Stimulated activated naive B cell treated with anti-CD40 and anti-IgM and Interleukin-4, amounts not matched to agents 10 μg/mL and 1 μg/mL and 100 μg/mL, for 72 hours (primary cell): ENCODE data around the gene BCDIN3D.
"Not testable (repeated sequence)": the region's sequence is repeated elsewhere in the genome, so short reads cannot be mapped to it uniquely, and the experiment has no call there.

Experiments used
- ATAC-seq, 2 donors: fragments of 150-1000 bp; cut with Tn5 transposase; replicated peaks; 2 replicates each; pipeline ENCODE4 v1.10.0; 2021; ENCODE audit warnings: moderate library complexity in 1 of 2
- DNase-seq: peaks from one replicate; pipeline ENCODE4 v3.0.0; 2021
- H3K27ac Mint-ChIP-seq: one replicate; pipeline ENCODE4 v1.8.0; 2022; ENCODE audit warnings: mild to moderate bottlenecking, mixed read lengths
- H3K27me3 Mint-ChIP-seq, 2 donors: one replicate each; pipeline ENCODE4 v1.8.0; 2022; ENCODE audit warnings: mixed read lengths in 2 of 2
- H3K36me3 Mint-ChIP-seq, 2 donors: one replicate each; pipeline ENCODE4 v1.8.0; 2022; ENCODE audit warnings: mixed read lengths in 2 of 2, mild to moderate bottlenecking in 1 of 2
- H3K4me1 Mint-ChIP-seq, 2 donors: one replicate each; pipeline ENCODE4 v1.8.0; 2022; ENCODE audit warnings: mixed read lengths in 2 of 2, mild to moderate bottlenecking in 1 of 2
- H3K4me3 Mint-ChIP-seq, 2 donors: one replicate each; pipeline ENCODE4 v1.8.0; 2022; ENCODE audit warnings: mild to moderate bottlenecking in 2 of 2, mixed read lengths in 2 of 2, moderate library complexity in 1 of 2
- H3K9me3 Mint-ChIP-seq, 2 donors: one replicate each; pipeline ENCODE4 v1.8.0; 2022; ENCODE audit warnings: mixed read lengths in 2 of 2, mild to moderate bottlenecking in 1 of 2

BCDIN3D gene

GRCh38 chr12:49871263-49871561 is 28.3 kb upstream of the BCDIN3D start:
- H3K4me1 Mint-ChIP-seq, result no peaks in the 10 kb centered on the region
- peaks cover 14 to 23% of the 10 kb centered on the region in 2 donors for H3K27me3 Mint-ChIP-seq
- H3K9me3 Mint-ChIP-seq, result no peaks in the 10 kb centered on the region
- DNase-seq, result no peak
- no peaks in the 10 kb centered on the region for H3K36me3 Mint-ChIP-seq
- H3K27ac Mint-ChIP-seq, result no peak overlapping the region
- H3K4me3 Mint-ChIP-seq, result no peak overlapping the region
- ATAC-seq, result no peak

- no peaks in the 10 kb centered on the region for H3K9me3 Mint-ChIP-seq
- DNase-seq, result no peak
- no peak overlapping the region for H3K27ac Mint-ChIP-seq
These were observed 27.8 kb upstream of the BCDIN3D start for GRCh38 chr12:49870501-49871262.

GRCh38 chr12:49869816-49870500 is 27.1 kb upstream of the BCDIN3D start:
- Mint-ChIP-seq H3K27ac (no peak overlapping the region), H3K4me3 (no peak overlapping the region), H3K27me3 (peaks cover 27 to 28% of the 10 kb centered on the region in 2 donors), H3K9me3 (no peaks in the 10 kb centered on the region), H3K36me3 (no peaks in the 10 kb centered on the region), H3K4me1 (no peaks in the 10 kb centered on the region)
- ATAC-seq (no peak), DNase-seq (no peak)

More at GRCh38 chr12:49870501-49871262, 27.8 kb upstream of the BCDIN3D start:
- Mint-ChIP-seq H3K27me3 (peaks cover 19 to 25% of the 10 kb centered on the region in 2 donors), H3K36me3 (no peaks in the 10 kb centered on the region), H3K4me1 (no peaks in the 10 kb centered on the region), H3K4me3 (no peak overlapping the region)
- no peak for ATAC-seq

GRCh38 chr12:49868952-49869815 is 26.3 kb upstream of the BCDIN3D start:
- DNase-seq (no peak), ATAC-seq (no peak)
- Mint-ChIP-seq H3K9me3 (no peaks in the 10 kb centered on the region), H3K4me1 (no peaks in the 10 kb centered on the region), H3K27ac (no peak overlapping the region), H3K4me3 (no peak overlapping the region), H3K27me3 (peaks cover 28 to 32% of the 10 kb centered on the region in 2 donors), H3K36me3 (no peaks in the 10 kb centered on the region)

GRCh38 chr12:49868449-49868848 is 25.5 kb upstream of the BCDIN3D start:
- Mint-ChIP-seq H3K4me3 (no peak overlapping the region), H3K27me3 (peaks cover 26% of the 10 kb centered on the region in 2 donors), H3K36me3 (no peaks in the 10 kb centered on the region), H3K4me1 (no peaks in the 10 kb centered on the region), H3K9me3 (no peaks in the 10 kb centered on the region), H3K27ac (no peak overlapping the region)
- no peak for DNase-seq
- no peak for ATAC-seq

GRCh38 chr12:49867570-49868341 is 24.9 kb upstream of the BCDIN3D start:
- no peak overlapping the region for H3K27ac Mint-ChIP-seq

GRCh38 chr12:49866859-49867569 is 24.1 kb upstream of the BCDIN3D start:
- Mint-ChIP-seq H3K36me3 (no peaks in the 10 kb centered on the region), H3K9me3 (no peaks in the 10 kb centered on the region), H3K4me1 (no peaks in the 10 kb centered on the region), H3K27ac (no peak overlapping the region), H3K4me3 (no peak overlapping the region), H3K27me3 (peaks cover 26% of the 10 kb centered on the region in 2 donors)
- peak; percentile 62 for DNase-seq
- peak; percentile 90 to 93 for ATAC-seq

More at GRCh38 chr12:49867570-49868341, 24.9 kb upstream of the BCDIN3D start:
- no peaks in the 10 kb centered on the region for H3K4me1 Mint-ChIP-seq
- no peaks in the 10 kb centered on the region for H3K36me3 Mint-ChIP-seq
- H3K9me3 Mint-ChIP-seq, result no peaks in the 10 kb centered on the region
- no peak overlapping the region for H3K4me3 Mint-ChIP-seq
- DNase-seq (no peak), ATAC-seq (peak in 1 of 2 donors; percentile 17)
- peaks cover 26% of the 10 kb centered on the region in 2 donors for H3K27me3 Mint-ChIP-seq

GRCh38 chr12:49865782-49866135 is 22.9 kb upstream of the BCDIN3D start:
- no peak for DNase-seq
- H3K4me1 Mint-ChIP-seq, result no peaks in the 10 kb centered on the region
- peaks cover 26% of the 10 kb centered on the region in 2 donors for H3K27me3 Mint-ChIP-seq

GRCh38 chr12:49865109-49865781 is 22.3 kb upstream of the BCDIN3D start:
- H3K36me3 Mint-ChIP-seq, result no peaks in the 10 kb centered on the region
- H3K4me1 Mint-ChIP-seq, result no peaks in the 10 kb centered on the region
- no peak overlapping the region for H3K4me3 Mint-ChIP-seq
- H3K9me3 Mint-ChIP-seq, result peaks cover 0 to under 1% of the 10 kb centered on the region in 2 donors
- H3K27me3 Mint-ChIP-seq, result peaks cover 25 to 27% of the 10 kb centered on the region in 2 donors
- DNase-seq (no peak), ATAC-seq (no peak)
- H3K27ac Mint-ChIP-seq, result no peak overlapping the region

More at GRCh38 chr12:49865782-49866135, 22.9 kb upstream of the BCDIN3D start:
- Mint-ChIP-seq H3K27ac (no peak overlapping the region), H3K4me3 (no peak overlapping the region), H3K36me3 (no peaks in the 10 kb centered on the region), H3K9me3 (no peaks in the 10 kb centered on the region)
- ATAC-seq, result no peak

- Mint-ChIP-seq H3K9me3 (peaks cover 0 to 1% of the 10 kb centered on the region in 2 donors), H3K27me3 (peaks cover 22 to 32% of the 10 kb centered on the region in 2 donors), H3K27ac (no peak overlapping the region), H3K4me1 (no peaks in the 10 kb centered on the region), H3K4me3 (no peak overlapping the region), H3K36me3 (no peaks in the 10 kb centered on the region)
- ATAC-seq, result no peak
- no peak for DNase-seq
These were observed 21.8 kb upstream of the BCDIN3D start for GRCh38 chr12:49864798-49865090.

GRCh38 chr12:49863946-49864797 is 21.3 kb upstream of the BCDIN3D start:
- no peaks in the 10 kb centered on the region for H3K36me3 Mint-ChIP-seq
- ATAC-seq (no peak), DNase-seq (no peak)
- no peak overlapping the region for H3K27ac Mint-ChIP-seq
- peaks cover 0 to 1% of the 10 kb centered on the region in 2 donors for H3K9me3 Mint-ChIP-seq
- H3K4me3 Mint-ChIP-seq, result no peak overlapping the region
- H3K4me1 Mint-ChIP-seq, result no peaks in the 10 kb centered on the region
- peaks cover 22 to 38% of the 10 kb centered on the region in 2 donors for H3K27me3 Mint-ChIP-seq

- not testable (repeated sequence) for H3K27ac Mint-ChIP-seq, H3K36me3 Mint-ChIP-seq, H3K4me3 Mint-ChIP-seq, H3K4me1 Mint-ChIP-seq, ATAC-seq, DNase-seq, H3K9me3 Mint-ChIP-seq
- peaks cover 18 to 32% of the 10 kb centered on the region in 2 donors for H3K27me3 Mint-ChIP-seq
These were observed 18.0 kb upstream of the BCDIN3D start for GRCh38 chr12:49860921-49861320.
